Tibial nerve (tissue), 4 donors: ENCODE results near the gene OPRPN. TPM values are rescaled to one million over a fixed set of nuclear protein-coding genes. Genes with fewer than 3 reads are reported as not detected.

Experiments
- DNase-seq, 2 donors: peaks; one replicate each; pipeline ENCODE4 v3.0.0-alpha.2; 2019; ENCODE audit warnings: low spot score in 2 of 2
- H3K27ac ChIP-seq, 4 donors: fragments of 200-600 bp; sonication (generic) in 3 of 4; one replicate each; pipeline ENCODE4 v1.5.1; 2017 to 2019; ENCODE audit warnings: mild to moderate bottlenecking in 1 of 4
- H3K27me3 ChIP-seq, 2 donors: fragments of 200-600 bp; sonication (generic) in 1 of 2; one replicate each; pipeline versions ENCODE4 v1.5.1 to v1.6.0; 2017 to 2019
- H3K36me3 ChIP-seq, 3 donors: fragments of 200-600 bp; sonication (generic); one replicate each; pipeline ENCODE4 v1.5.1; 2018 to 2019
- H3K4me1 ChIP-seq, 4 donors: fragments of 200-600 bp; sonication (generic) in 3 of 4; one replicate each; pipeline ENCODE4 v1.5.1; 2017 to 2019
- H3K4me3 ChIP-seq, 4 donors: fragments of 200-600 bp; sonication (generic) in 3 of 4; one replicate each; pipeline ENCODE4 v1.5.1; 2017 to 2019; ENCODE audit warnings: mild to moderate bottlenecking in 1 of 4, moderate library complexity in 1 of 4
- H3K9me3 ChIP-seq, 4 donors: fragments of 200-600 bp; sonication (generic) in 3 of 4; one replicate each; pipeline ENCODE4 v1.5.1; 2017 to 2019
- CTCF ChIP-seq, 5 experiments: fragments of 200-600 bp in 3 of 5; fragments of 450-650 bp in 2 of 5; sonication (generic) in 3 of 5; IDR thresholded peaks; one replicate each; pipeline ENCODE4 v1.5.1; 2016 to 2019; ENCODE audit warnings: antibody characterized with exemption in 5 of 5, mild to moderate bottlenecking in 3 of 5, moderate library complexity in 2 of 5
- EP300 ChIP-seq, 2 donors: sonication (generic); formaldehyde crosslinking; IDR thresholded peaks; one replicate each; pipeline ENCODE4 v1.6.1; 2017; ENCODE audit warnings: antibody characterized with exemption in 2 of 2, mild to moderate bottlenecking in 1 of 2
- POLR2A ChIP-seq, 2 donors: fragments of 450-650 bp; IDR thresholded peaks; one replicate each; pipeline ENCODE4 v1.6.1; 2017; ENCODE audit warnings: antibody characterized with exemption in 2 of 2, mild to moderate bottlenecking in 2 of 2, moderate library complexity in 2 of 2
- WGBS, 2 donors: methylation state at CpG; one replicate each; pipeline ENCODE4 v1.1.5; 2018; 5-methylcytosine and 5-hydroxymethylcytosine counted together
- total RNA-seq, 4 donors: library from RNA; depleted of rRNA; stranded (reverse); fragments of >200 nt; gene quantifications; one replicate each; pipeline ENCODE4 v1.1.0, GENCODE V29; 2016

OPRPN gene
- total RNA-seq, 4 donors from 2014 or later: not detected

- WGBS, 2 donors: 42 to 47% methylated on average over 2 of the region's 2 CpGs
- no peaks in the 10 kb centered on the region for H3K9me3 ChIP-seq
- no peaks in the 10 kb centered on the region for H3K4me1 ChIP-seq
- TF ChIP-seq EP300 (IDR thresholded peaks at IDR 0.05): no peak
- TF ChIP-seq POLR2A (IDR thresholded peaks at IDR 0.05): no peak
- TF ChIP-seq CTCF (IDR thresholded peaks at IDR 0.05): no peak
- no peak for DNase-seq
- no peak overlapping the region for H3K4me3 ChIP-seq
- no peaks in the 10 kb centered on the region for H3K27me3 ChIP-seq
- H3K27ac ChIP-seq: no peak overlapping the region
- no peaks in the 10 kb centered on the region for H3K36me3 ChIP-seq
These were observed 32.3 kb upstream of the OPRPN start for GRCh38 chr4:70365479-70365878.

DNA sequence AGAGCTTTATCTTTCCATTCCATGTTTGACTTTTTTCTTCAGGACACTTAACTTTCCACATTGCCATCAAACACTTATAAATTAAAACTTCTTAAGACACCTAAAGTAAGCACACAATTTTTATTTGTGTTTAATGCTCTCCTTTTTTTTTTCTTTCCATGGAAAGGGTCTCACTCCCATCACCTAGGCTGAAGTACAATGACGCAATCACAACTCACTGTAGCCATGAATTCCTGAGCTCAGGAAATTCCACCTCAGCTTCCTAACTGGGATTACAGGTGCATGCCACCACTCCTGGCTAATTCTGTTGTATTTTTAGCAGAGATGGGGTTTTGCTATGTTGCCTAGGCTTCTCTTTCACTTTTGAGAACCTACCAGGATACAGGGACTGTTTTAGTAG lies 29.9 kb upstream of the OPRPN start:
- 97% methylated on average over 1 of the region's 1 CpG for WGBS, 2 donors
- DNase-seq: no peak
- Histone ChIP-seq H3K4me3 (no peak overlapping the region), H3K27ac (no peak overlapping the region), H3K36me3 (no peaks in the 10 kb centered on the region), H3K9me3 (no peaks in the 10 kb centered on the region), H3K4me1 (no peaks in the 10 kb centered on the region), H3K27me3 (no peaks in the 10 kb centered on the region)
- TF ChIP-seq POLR2A (IDR thresholded peaks at IDR 0.05) (no peak), EP300 (IDR thresholded peaks at IDR 0.05) (no peak), CTCF (IDR thresholded peaks at IDR 0.05) (no peak)

DNA sequence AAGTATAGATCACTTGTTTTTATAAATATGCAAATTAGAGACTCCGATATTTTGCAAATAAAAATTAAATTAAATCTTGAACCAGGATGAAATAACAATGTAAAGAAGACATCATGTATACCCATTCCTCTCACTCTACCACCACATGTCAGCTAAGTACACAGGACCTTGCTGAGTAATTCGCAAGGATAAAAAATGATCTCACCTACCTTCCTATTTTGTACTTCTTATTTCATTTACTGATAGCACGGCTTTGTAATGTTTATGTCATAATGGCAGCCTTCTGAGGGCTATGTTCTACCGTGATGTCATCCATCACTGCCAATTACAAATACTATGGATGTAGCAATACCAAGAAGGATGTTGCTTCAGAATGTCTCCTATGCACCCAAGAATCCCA lies 25.8 kb upstream of the OPRPN start:
- Histone ChIP-seq H3K27me3 (no peaks in the 10 kb centered on the region), H3K4me3 (no peak overlapping the region), H3K27ac (no peak overlapping the region), H3K4me1 (no peaks in the 10 kb centered on the region), H3K9me3 (no peaks in the 10 kb centered on the region), H3K36me3 (no peaks in the 10 kb centered on the region)
- DNase-seq: no peak
- WGBS, 2 donors: 83 to 91% methylated on average over 4 of the region's 4 CpGs
- TF ChIP-seq EP300 (IDR thresholded peaks at IDR 0.05): no peak
- no peak for TF ChIP-seq POLR2A (IDR thresholded peaks at IDR 0.05)
- no peak for TF ChIP-seq CTCF (IDR thresholded peaks at IDR 0.05)

DNA sequence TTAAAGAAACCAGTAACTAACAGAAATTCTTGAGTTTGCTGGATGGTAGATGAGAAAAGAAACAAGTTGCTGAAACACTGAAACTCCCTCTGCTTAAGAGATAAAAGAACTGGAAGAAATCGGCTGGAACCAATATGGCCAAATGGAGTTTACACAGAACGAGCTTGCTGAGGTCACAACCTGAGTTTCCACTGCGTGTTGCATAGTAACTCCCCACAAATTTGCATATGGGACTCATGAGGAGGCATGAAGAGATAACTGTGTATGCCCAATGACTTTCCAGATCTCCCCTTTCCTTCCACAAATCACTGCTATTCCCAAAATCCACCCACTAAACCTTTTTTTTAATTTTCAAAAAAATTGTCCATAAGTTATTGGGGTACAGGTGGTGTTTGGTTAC lies 25.0 kb upstream of the OPRPN start:
- 73 to 77% methylated on average over 3 of the region's 3 CpGs for WGBS, 2 donors
- no peak for DNase-seq
- TF ChIP-seq CTCF (IDR thresholded peaks at IDR 0.05): no peak
- Histone ChIP-seq H3K27me3 (no peaks in the 10 kb centered on the region), H3K4me3 (no peak overlapping the region), H3K4me1 (no peaks in the 10 kb centered on the region), H3K9me3 (no peaks in the 10 kb centered on the region), H3K27ac (no peak overlapping the region), H3K36me3 (no peaks in the 10 kb centered on the region)

GRCh38 chr4:70380578-70380977 lies 17.2 kb upstream of the OPRPN start:
- 85 to 86% methylated on average over 3 of the region's 3 CpGs for WGBS, 2 donors
- H3K4me3 ChIP-seq: no peak overlapping the region
- no peak for TF ChIP-seq CTCF (IDR thresholded peaks at IDR 0.05)
- no peaks in the 10 kb centered on the region for H3K4me1 ChIP-seq
- DNase-seq: no peak
- no peak overlapping the region for H3K27ac ChIP-seq
- H3K9me3 ChIP-seq: no peaks in the 10 kb centered on the region
- no peaks in the 10 kb centered on the region for H3K36me3 ChIP-seq
- H3K27me3 ChIP-seq: no peaks in the 10 kb centered on the region
